Mesenchymal stem cell (in vitro differentiated cells and primary cell): ENCODE results near the gene VTI1A.

Experiments
- DNase-seq: peaks from one replicate; pipeline ENCODE4 v3.0.0-alpha.2; 2013
- H2AFZ ChIP-seq: one replicate; pipeline ENCODE4 v1.6.1; 2013; ENCODE audit warnings: low read depth, mild to moderate bottlenecking, control low read depth, inconsistent platforms, low read length, moderate library complexity
- H2AK5ac ChIP-seq: 2 replicates; pipeline ENCODE4 v1.6.1; 2013; ENCODE audit warnings: low read length, moderate library complexity, mild to moderate bottlenecking, inconsistent platforms; ENCODE audit not compliant: severe bottlenecking
- H2BK120ac ChIP-seq: one replicate; pipeline ENCODE4 v1.6.1; 2013; ENCODE audit warnings: low read depth, mild to moderate bottlenecking, inconsistent platforms, low read length, moderate library complexity
- H2BK12ac ChIP-seq, 2 experiments: one replicate each; pipeline ENCODE4 v1.6.1; 2013; ENCODE audit warnings: inconsistent platforms in 2 of 2, low read length in 2 of 2, mild to moderate bottlenecking in 2 of 2, moderate library complexity in 2 of 2, control low read depth in 1 of 2
- H2BK15ac ChIP-seq: one replicate; pipeline ENCODE4 v1.6.1; 2013; ENCODE audit warnings: mild to moderate bottlenecking, low read depth, inconsistent platforms; ENCODE audit not compliant: poor library complexity, severe bottlenecking
- H2BK5ac ChIP-seq: 2 replicates; pipeline ENCODE4 v1.6.1; 2013; ENCODE audit warnings: low read depth, mild to moderate bottlenecking, low read length, control low read depth, inconsistent platforms; ENCODE audit not compliant: poor library complexity, severe bottlenecking
- H3K14ac ChIP-seq, 2 experiments: one replicate each; pipeline ENCODE4 v1.6.1; 2013; ENCODE audit warnings: inconsistent platforms in 2 of 2, low read length in 2 of 2, control low read depth in 1 of 2, mild to moderate bottlenecking in 1 of 2, moderate library complexity in 1 of 2
- H3K18ac ChIP-seq, 2 experiments: one replicate each; pipeline ENCODE4 v1.6.1; 2013; ENCODE audit warnings: inconsistent platforms in 2 of 2, low read length in 2 of 2, control low read depth in 1 of 2, low read depth in 1 of 2, mild to moderate bottlenecking in 1 of 2
- H3K23ac ChIP-seq, 2 experiments: one replicate each; pipeline ENCODE4 v1.6.1; 2013; ENCODE audit warnings: inconsistent platforms in 2 of 2, low read length in 2 of 2, mild to moderate bottlenecking in 2 of 2, moderate library complexity in 2 of 2, control low read depth in 1 of 2
- H3K27ac ChIP-seq: 2 replicates; pipeline ENCODE4 v1.5.1; 2013; ENCODE audit warnings: mild to moderate bottlenecking, moderate library complexity, low read length, control low read depth, inconsistent platforms; ENCODE audit not compliant: poor library complexity, severe bottlenecking
- H3K27me3 ChIP-seq, 2 experiments: 2 replicates each; pipeline versions ENCODE4 v1.6.1 to v1.7.0; 2013; ENCODE audit warnings: low read length in 2 of 2, mild to moderate bottlenecking in 2 of 2, moderate library complexity in 2 of 2, control low read depth in 1 of 2, inconsistent platforms in 1 of 2; ENCODE audit not compliant: control insufficient read depth in 1 of 2, insufficient read depth in 1 of 2
- H3K36me3 ChIP-seq, 2 experiments: 2 replicates each; pipeline versions ENCODE4 v1.6.1 to v1.7.0; 2013; ENCODE audit warnings: low read length in 2 of 2, control low read depth in 1 of 2, inconsistent platforms in 1 of 2, low read depth in 1 of 2, mild to moderate bottlenecking in 1 of 2; ENCODE audit not compliant: insufficient read depth in 2 of 2, control insufficient read depth in 1 of 2
- H3K4ac ChIP-seq, 2 experiments: one replicate each; pipeline ENCODE4 v1.6.1; 2013; ENCODE audit warnings: inconsistent platforms in 2 of 2, low read length in 2 of 2, mild to moderate bottlenecking in 2 of 2, moderate library complexity in 2 of 2, control low read depth in 1 of 2, low read depth in 1 of 2
- H3K4me1 ChIP-seq: 2 replicates; pipeline ENCODE4 v1.6.1; 2013; ENCODE audit warnings: low read depth, low read length, control low read depth; ENCODE audit not compliant: control insufficient read depth, insufficient read depth
- H3K4me2 ChIP-seq: 2 replicates; pipeline ENCODE4 v1.6.1; 2013; ENCODE audit warnings: low read length, mild to moderate bottlenecking, inconsistent platforms; ENCODE audit not compliant: poor library complexity, severe bottlenecking
- H3K4me3 ChIP-seq, 2 experiments: 2 replicates each; pipeline versions ENCODE4 v1.5.1 to v1.7.0; 2013; ENCODE audit warnings: low read length in 2 of 2, mild to moderate bottlenecking in 2 of 2, control low read depth in 1 of 2, low read depth in 1 of 2; ENCODE audit not compliant: insufficient read depth in 1 of 2
- H3K79me1 ChIP-seq: replicated peaks from 2 replicates; pipeline ENCODE4 v1.6.1; 2013; ENCODE audit warnings: mild to moderate bottlenecking, control low read depth, low read length, inconsistent platforms; ENCODE audit not compliant: poor library complexity, severe bottlenecking
- H3K9ac ChIP-seq: 2 replicates; pipeline ENCODE4 v1.7.0; 2013; ENCODE audit warnings: mild to moderate bottlenecking, low read length, moderate library complexity
- H3K9me3 ChIP-seq: 2 replicates; pipeline ENCODE4 v1.7.0; 2013; ENCODE audit warnings: mild to moderate bottlenecking, low read length; ENCODE audit not compliant: control insufficient read depth
- H4K8ac ChIP-seq: one replicate; pipeline ENCODE4 v1.6.1; 2013; ENCODE audit warnings: inconsistent platforms, mild to moderate bottlenecking, low read length, moderate library complexity
- H4K91ac ChIP-seq: one replicate; pipeline ENCODE4 v1.6.1; 2013; ENCODE audit warnings: mild to moderate bottlenecking, low read length, inconsistent platforms
- WGBS: methylation state at CpG from one replicate; pipeline ENCODE4 v1.1.7; 2013; ENCODE audit warnings: mixed read lengths; 5-methylcytosine and 5-hydroxymethylcytosine counted together

Gene VTI1A

DNA sequence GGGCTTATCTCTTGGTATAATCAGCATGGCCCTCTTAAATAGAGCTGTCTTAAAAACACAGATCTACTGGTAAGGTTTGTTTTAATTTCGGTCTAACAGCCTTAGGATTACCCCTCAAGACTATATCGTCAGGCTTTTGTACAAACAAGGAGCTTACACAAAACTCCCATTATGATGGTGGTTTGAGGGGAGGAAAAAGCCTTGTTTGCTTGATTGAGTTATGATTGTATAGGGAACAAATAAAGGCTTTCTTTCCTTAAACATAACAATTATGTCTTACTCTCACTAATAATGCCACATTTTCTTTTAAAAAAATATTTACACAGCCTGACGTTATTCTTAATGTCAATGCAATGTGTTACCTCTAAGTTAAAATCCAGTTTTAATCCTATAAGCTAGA is 314.2 kb downstream of the VTI1A start:
- Histone ChIP-seq H3K27me3 (no peaks in the 10 kb centered on the region), H3K79me1 (no peaks in the 10 kb centered on the region), H3K4me3 (no peak overlapping the region), H3K23ac (no peak overlapping the region), H3K4me1 (peaks cover 10% of the 10 kb centered on the region), H3K4ac (no peak overlapping the region), H3K27ac (no peak overlapping the region), H3K9ac (no peak overlapping the region), H3K36me3 (peaks cover 0 to 4% of the 10 kb centered on the region in 2 experiments), H3K14ac (no peak overlapping the region), H2AFZ (no peak overlapping the region), H2AK5ac (no peak overlapping the region), H4K91ac (no peak overlapping the region), H4K8ac (no peak overlapping the region), H2BK12ac (no peak overlapping the region), H3K18ac (no peak overlapping the region), H2BK120ac (no peak overlapping the region), H2BK15ac (no peak overlapping the region), H3K9me3 (no peaks in the 10 kb centered on the region), H3K4me2 (no peak overlapping the region), H2BK5ac (no peak overlapping the region)
- DNase-seq, result no peak
- 100% methylated on average over 1 of the region's 3 CpGs for WGBS

DNA sequence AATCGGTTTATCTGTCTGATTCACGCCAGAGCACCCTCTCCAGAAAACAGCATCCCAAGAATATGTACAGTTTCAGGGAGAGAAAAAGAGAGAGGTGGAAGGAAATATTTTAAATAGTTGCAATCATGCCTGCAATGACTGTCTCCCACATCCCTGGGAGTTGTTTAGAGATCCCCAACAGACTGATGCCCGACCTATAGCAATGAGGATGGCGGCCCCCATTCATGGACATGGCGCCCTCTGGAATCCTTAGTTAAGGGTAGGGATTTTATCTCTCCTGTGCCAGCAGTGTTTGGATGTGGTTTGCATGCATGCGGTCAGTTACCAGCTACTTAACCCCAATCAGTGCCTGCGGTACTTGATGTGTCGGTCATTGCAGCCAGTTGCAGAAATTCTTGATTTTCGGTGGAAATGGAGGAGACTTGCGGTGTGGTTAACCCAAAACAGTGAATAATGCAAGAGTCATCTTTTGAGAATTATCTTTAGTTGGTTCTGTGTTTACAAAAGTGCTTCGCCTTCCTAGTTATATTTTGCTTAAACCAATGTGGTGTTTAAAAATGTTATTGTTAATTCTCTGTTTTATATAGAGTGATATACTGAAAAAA is 317.0 kb downstream of the VTI1A start:
- Histone ChIP-seq H3K9ac (no peak overlapping the region), H3K18ac (no peak overlapping the region), H3K36me3 (peaks cover 0 to 4% of the 10 kb centered on the region in 2 experiments), H2BK5ac (no peak overlapping the region), H4K91ac (no peak overlapping the region), H3K4me1 (peaks cover 5% of the 10 kb centered on the region), H2AFZ (no peak overlapping the region), H2BK12ac (no peak overlapping the region), H3K79me1 (no peaks in the 10 kb centered on the region), H3K14ac (peak overlapping the region in 1 of 2 experiments; percentile 14), H3K4me3 (no peak overlapping the region), H2BK15ac (no peak overlapping the region), H2BK120ac (no peak overlapping the region), H3K27me3 (no peaks in the 10 kb centered on the region), H3K4me2 (peak overlapping the region; percentile 46), H2AK5ac (peak overlapping the region; percentile 60), H3K4ac (no peak overlapping the region), H3K27ac (peak overlapping the region; percentile 53), H3K23ac (no peak overlapping the region), H4K8ac (no peak overlapping the region), H3K9me3 (no peaks in the 10 kb centered on the region)
- WGBS, result 77% methylated on average over 8 of the region's 11 CpGs
- peak; percentile 45 for DNase-seq

DNA sequence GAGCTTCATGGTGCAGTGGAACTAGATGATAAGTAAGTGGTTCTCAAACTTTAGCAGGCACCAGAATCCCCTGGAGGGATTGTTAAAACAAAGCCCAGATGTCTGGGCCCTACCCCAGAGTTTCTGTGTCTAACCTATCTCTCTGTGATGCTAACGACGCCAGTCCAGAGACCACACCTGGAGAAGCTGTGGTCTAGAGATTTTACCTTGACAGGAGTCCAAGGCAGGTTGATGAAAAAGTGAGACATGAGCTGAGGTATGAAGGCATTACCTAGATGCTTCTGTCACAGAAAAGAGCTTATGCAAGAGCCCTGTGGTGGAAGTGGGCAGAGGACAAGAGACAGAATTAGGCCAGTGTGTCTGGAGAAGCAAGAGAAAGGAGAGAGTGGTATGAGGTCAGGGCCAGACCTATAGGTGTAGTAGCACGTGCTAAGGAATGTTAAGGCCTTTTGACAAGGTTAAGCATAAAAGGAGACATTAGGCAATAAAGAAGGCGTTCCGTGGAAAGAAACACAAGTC is 318.8 kb downstream of the VTI1A start:
- no peak overlapping the region for H3K27ac ChIP-seq
- H3K9me3 ChIP-seq, result no peaks in the 10 kb centered on the region
- 98% methylated on average over 5 of the region's 5 CpGs for WGBS
- no peak overlapping the region for H3K4me2 ChIP-seq
- no peak overlapping the region for H2AFZ ChIP-seq
- no peak for DNase-seq
- no peak overlapping the region for H3K18ac ChIP-seq
- H3K36me3 ChIP-seq, result no peaks in the 10 kb centered on the region
- H3K4ac ChIP-seq, result no peak overlapping the region
- H3K4me3 ChIP-seq, result no peak overlapping the region
- no peak overlapping the region for H4K91ac ChIP-seq
- no peak overlapping the region for H2BK120ac ChIP-seq
- no peak overlapping the region for H2AK5ac ChIP-seq
- no peaks in the 10 kb centered on the region for H3K79me1 ChIP-seq
- no peak overlapping the region for H4K8ac ChIP-seq
- no peaks in the 10 kb centered on the region for H3K27me3 ChIP-seq
- H2BK15ac ChIP-seq, result no peak overlapping the region
- no peak overlapping the region for H3K14ac ChIP-seq
- no peak overlapping the region for H2BK12ac ChIP-seq
- no peak overlapping the region for H2BK5ac ChIP-seq
- no peak overlapping the region for H3K9ac ChIP-seq
- peaks cover 5% of the 10 kb centered on the region for H3K4me1 ChIP-seq
- H3K23ac ChIP-seq, result no peak overlapping the region

DNA sequence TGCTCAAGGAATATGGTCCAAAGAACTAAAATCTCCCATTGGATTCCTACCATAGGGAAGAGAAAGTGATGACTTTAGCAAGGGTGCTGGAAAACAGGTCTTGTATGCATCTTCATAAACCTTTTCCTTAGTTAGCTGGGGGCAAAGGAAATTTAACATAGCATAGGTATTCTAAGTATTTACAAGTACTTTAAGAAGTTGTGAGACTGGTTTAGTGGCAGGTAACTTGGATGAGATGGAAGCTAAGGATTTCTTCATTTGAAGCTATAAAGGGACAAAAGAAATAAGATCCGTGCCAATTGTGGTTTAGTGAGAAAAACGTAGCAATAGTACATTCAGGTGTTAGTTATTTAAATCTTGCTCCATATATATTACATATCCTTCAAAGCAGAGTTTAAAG is 319.6 kb downstream of the VTI1A start:
- peaks cover 5% of the 10 kb centered on the region for H3K4me1 ChIP-seq
- H3K4me3 ChIP-seq, result no peak overlapping the region
- no peak overlapping the region for H3K23ac ChIP-seq
- no peak overlapping the region for H2BK15ac ChIP-seq
- H2AK5ac ChIP-seq, result no peak overlapping the region
- H3K79me1 ChIP-seq, result no peaks in the 10 kb centered on the region
- WGBS, result no CpG with 5 or more reads among the region's 2 CpGs
- no peak overlapping the region for H2BK12ac ChIP-seq
- no peak overlapping the region for H2BK5ac ChIP-seq
- no peak overlapping the region for H3K4ac ChIP-seq
- H3K4me2 ChIP-seq, result no peak overlapping the region
- H4K91ac ChIP-seq, result no peak overlapping the region
- H3K9ac ChIP-seq, result no peak overlapping the region
- no peaks in the 10 kb centered on the region for H3K36me3 ChIP-seq
- H3K14ac ChIP-seq, result no peak overlapping the region
- no peak overlapping the region for H4K8ac ChIP-seq
- no peak for DNase-seq
- no peaks in the 10 kb centered on the region for H3K9me3 ChIP-seq
- no peak overlapping the region for H2BK120ac ChIP-seq
- no peak overlapping the region for H3K18ac ChIP-seq
- H2AFZ ChIP-seq, result no peak overlapping the region
- H3K27ac ChIP-seq, result no peak overlapping the region
- H3K27me3 ChIP-seq, result no peaks in the 10 kb centered on the region
